SK-N-SH (cell line): ENCODE data around the gene KPNB1. TPM values are rescaled to one million over a fixed set of nuclear protein-coding genes. Genes with fewer than 3 reads are reported as not detected.

ENCODE experiments used
- CTCF ChIA-PET: fragments of 300-600, 350-600 bp; formaldehyde crosslinking; extraction: SDS; loops from one replicate; lab custom pipeline; 2021; lab: Yijun Ruan, JAX
- POLR2A ChIA-PET: fragments of 350-600 bp; sonication (Branson Sonifier 250); formaldehyde crosslinking; extraction: SDS; loops from one replicate; lab custom pipeline; 2020; ENCODE audit warnings: antibody characterized with exemption, inconsistent platforms; lab: Yijun Ruan, JAX
- DNase-seq: peaks from one replicate; pipeline ENCODE4 v3.0.0; 2012
- H2AFZ ChIP-seq: fragments of 200-600 bp; sonication (generic); 2 replicates; pipeline ENCODE4 v1.8.1; 2016; ENCODE audit warnings: antibody characterized with exemption, mild to moderate bottlenecking, low read depth
- H3F3A ChIP-seq: fragments of 200-600 bp; sonication (generic); replicated peaks from 2 replicates; pipeline ENCODE3; 2016; ENCODE audit warnings: antibody characterized with exemption, mild to moderate bottlenecking; ENCODE audit not compliant: insufficient read depth
- H3K27ac ChIP-seq, 2 experiments: fragments of 200-500 bp in 1 of 2; fragments of 200-600 bp in 1 of 2; sonication (Bioruptor generic) in 1 of 2; sonication (generic), shearing (Covaris generic) in 1 of 2; 2 replicates each; pipeline versions ENCODE4 v1.5.1 to v1.6.1; 2014 to 2016; ENCODE audit warnings: low read depth in 2 of 2, inconsistent platforms in 1 of 2, low read length in 1 of 2, mild to moderate bottlenecking in 1 of 2, mixed read lengths in 1 of 2
- H3K27me3 ChIP-seq: fragments of 200-600 bp; sonication (generic), shearing (Covaris generic); 2 replicates; pipeline ENCODE4 v1.6.1; 2016; ENCODE audit warnings: mixed run types; ENCODE audit not compliant: insufficient read depth
- H3K36me3 ChIP-seq, 2 experiments: fragments of 200-500 bp in 1 of 2; fragments of 200-600 bp in 1 of 2; sonication (Bioruptor generic) in 1 of 2; sonication (generic) in 1 of 2; replicated peaks in 1 of 2; 2 replicates each; pipeline versions ENCODE3 to v1.5.1; 2014 to 2016; ENCODE audit warnings: low read length in 1 of 2, mild to moderate bottlenecking in 1 of 2; ENCODE audit not compliant: insufficient read depth in 2 of 2, control insufficient read depth in 1 of 2
- H3K4me1 ChIP-seq, 2 experiments: fragments of 200-500 bp in 1 of 2; fragments of 200-600 bp in 1 of 2; sonication (Bioruptor generic) in 1 of 2; sonication (generic), shearing (Covaris generic) in 1 of 2; 2 replicates each; pipeline versions ENCODE4 v1.5.1 to v1.6.1; 2014 to 2016; ENCODE audit warnings: low read depth in 1 of 2, low read length in 1 of 2, mixed run types in 1 of 2; ENCODE audit not compliant: insufficient read depth in 2 of 2, control insufficient read depth in 1 of 2
- H3K4me2 ChIP-seq: fragments of 200-600 bp; sonication (generic), shearing (Covaris generic); 2 replicates; pipeline ENCODE4 v1.6.1; 2017; ENCODE audit warnings: mixed run types
- H3K4me3 ChIP-seq, 2 experiments: fragments of 200-500 bp in 1 of 2; fragments of 200-600 bp in 1 of 2; sonication (Bioruptor generic) in 1 of 2; sonication (generic), shearing (Covaris generic) in 1 of 2; 2 replicates each; pipeline versions ENCODE4 v1.5.1 to v1.8.1; 2014 to 2016; ENCODE audit warnings: low read depth in 2 of 2, inconsistent platforms in 1 of 2, low read length in 1 of 2, mild to moderate bottlenecking in 1 of 2, mixed read lengths in 1 of 2, moderate library complexity in 1 of 2
- H3K79me2 ChIP-seq: fragments of 200-600 bp; sonication (generic); 2 replicates; pipeline ENCODE4 v1.8.1; 2017; ENCODE audit warnings: mild to moderate bottlenecking; ENCODE audit not compliant: insufficient read depth
- H3K9ac ChIP-seq: fragments of 200-600 bp; sonication (generic); 2 replicates; pipeline ENCODE4 v1.6.1; 2017; ENCODE audit warnings: mixed run types
- H3K9me2 ChIP-seq: fragments of 200-600 bp; sonication (generic); 2 replicates; pipeline ENCODE4 v1.6.1; 2017; ENCODE audit warnings: mixed run types
- H3K9me3 ChIP-seq: fragments of 200-600 bp; sonication (generic); 2 replicates; pipeline ENCODE4 v1.6.1; 2017; ENCODE audit warnings: mixed run types, mild to moderate bottlenecking, moderate library complexity
- H4K20me1 ChIP-seq: fragments of 200-600 bp; sonication (generic); 2 replicates; pipeline ENCODE4 v1.6.1; 2017; ENCODE audit warnings: mild to moderate bottlenecking, mixed run types; ENCODE audit not compliant: insufficient read depth
- CHD2 ChIP-seq: fragments of 150-350 bp; IDR thresholded peaks from 2 replicates; pipeline ENCODE4 v1.6.1; 2018; ENCODE audit warnings: low read length; ENCODE audit not compliant: partially characterized antibody
- EP300 ChIP-seq, 2 experiments: IDR thresholded peaks; 2 replicates each; pipeline versions ENCODE4 v1.4.0 to v1.6.1; 2012; ENCODE audit warnings: borderline replicate concordance in 1 of 2, low read depth in 1 of 2, low read length in 1 of 2
- FOSL2 ChIP-seq: IDR thresholded peaks from 2 replicates; pipeline ENCODE4 v1.4.0; 2012; ENCODE audit warnings: low read depth, mild to moderate bottlenecking, moderate library complexity, borderline replicate concordance
- FOXM1 ChIP-seq: IDR thresholded peaks from 2 replicates; pipeline ENCODE4 v1.4.0; 2012; ENCODE audit warnings: low read depth, mild to moderate bottlenecking
- GABPA ChIP-seq: IDR thresholded peaks from 2 replicates; pipeline ENCODE4 v1.4.0; 2012; ENCODE audit warnings: low read depth, mild to moderate bottlenecking
- MEF2A ChIP-seq: IDR thresholded peaks from 2 replicates; pipeline ENCODE4 v1.4.0; 2012; ENCODE audit warnings: low read depth, borderline replicate concordance
- MXI1 ChIP-seq: IDR thresholded peaks from 2 replicates; pipeline ENCODE4 v1.6.1; 2012; ENCODE audit warnings: mild to moderate bottlenecking, low read depth, low read length, improper control_type of control experiment
- NRF1 ChIP-seq: IDR thresholded peaks from 2 replicates; pipeline ENCODE4 v1.6.1; 2012; ENCODE audit warnings: low read depth, mild to moderate bottlenecking, low read length
- POLR2AphosphoS5 ChIP-seq: IDR thresholded peaks from 2 replicates; pipeline ENCODE4 v1.6.1; 2012; ENCODE audit warnings: low read depth, low read length
- RAD21 ChIP-seq: IDR thresholded peaks from 2 replicates; pipeline ENCODE4 v1.6.1; 2012; ENCODE audit warnings: mild to moderate bottlenecking, low read length
- RCOR1 ChIP-seq: fragments of 150-350 bp; IDR thresholded peaks from 2 replicates; pipeline ENCODE4 v1.6.1; 2017; ENCODE audit warnings: antibody characterized with exemption, low read length
- RXRA ChIP-seq: IDR thresholded peaks from 2 replicates; pipeline ENCODE4 v1.4.0; 2012; ENCODE audit warnings: low read depth, mild to moderate bottlenecking, borderline replicate concordance
- SIN3A ChIP-seq: IDR thresholded peaks from 2 replicates; pipeline ENCODE4 v1.6.1; 2012; ENCODE audit warnings: low read depth, mild to moderate bottlenecking, low read length, moderate library complexity, borderline replicate concordance
- TAF1 ChIP-seq: IDR thresholded peaks from 2 replicates; pipeline ENCODE4 v1.6.1; 2012; ENCODE audit warnings: low read depth, mild to moderate bottlenecking, low read length, moderate library complexity, borderline replicate concordance
- YY1 ChIP-seq: IDR thresholded peaks from 2 replicates; pipeline ENCODE4 v1.4.0; 2012; ENCODE audit warnings: low read depth, mild to moderate bottlenecking
- WGBS: methylation state at CpG from one replicate; pipeline ENCODE4 v1.1.6; 2017; ENCODE audit warnings: low lambda C conversion rate; 5-methylcytosine and 5-hydroxymethylcytosine counted together
- polyA plus RNA-seq, 3 experiments: library from polyadenylated mRNA; depleted of rRNA; stranded (reverse); fragments of >200 nt; gene quantifications; 2 replicates each; pipeline ENCODE4 v1.2.3, GENCODE V29; 2012
- small RNA-seq, 7 experiments: library from RNA; depleted of rRNA; stranded (forward); fragments of <200 nt; gene quantifications; one replicate each; pipeline ENCODE3, GENCODE V24; 2012
- TF ChIP-seq, protein P1 (sequence below): IDR thresholded peaks from 2 replicates; pipeline ENCODE4 v1.4.0; 2012; ENCODE audit warnings: low read depth, borderline replicate concordance
- TF ChIP-seq, protein P2 (sequence below): IDR thresholded peaks from 2 replicates; pipeline ENCODE4 v1.4.0; 2012; ENCODE audit warnings: low read depth, borderline replicate concordance
- TF ChIP-seq, protein P3 (sequence below): fragments of 150-350 bp; IDR thresholded peaks from 2 replicates; pipeline ENCODE4 v1.6.1; 2017; ENCODE audit warnings: antibody characterized with exemption, low read length, low read depth, borderline replicate concordance

The KPNB1 gene
- polyA plus RNA-seq, 1 of the 3 experiments (the other 2 are of a cell fraction) = 89.5 TPM

DNA sequence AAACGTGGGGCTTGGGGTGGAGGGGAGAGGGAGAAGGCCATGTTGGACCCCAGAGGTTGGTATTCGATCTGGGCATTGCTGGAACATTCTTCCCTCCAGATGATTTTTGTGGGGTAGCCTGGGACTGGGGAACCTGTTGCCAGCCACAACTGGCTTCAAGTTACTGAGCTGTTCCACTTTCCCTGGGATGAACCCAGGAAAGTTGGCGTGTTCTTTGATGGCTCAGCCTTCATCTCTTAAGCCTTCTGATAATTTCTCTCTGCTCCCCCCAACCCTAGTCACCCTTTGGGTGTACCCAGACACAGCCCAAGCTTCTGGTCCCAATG is 85.4 kb downstream of the KPNB1 start:
- Histone ChIP-seq H3K4me2 (no peak overlapping the region), H3K27me3 (peaks cover 86% of the 10 kb centered on the region), H3K9me3 (no peaks in the 10 kb centered on the region), H3K27ac (no peak overlapping the region), H3K9ac (no peak overlapping the region), H4K20me1 (0 out of 2 replicates have a peak, but pooled peaks cover 6% of the 10 kb centered on the region), H3K4me1 (peaks cover 0 to 10% of the 10 kb centered on the region in 2 experiments; a peak in 1 of 4 replicates), H3F3A (peaks cover 6% of the 10 kb centered on the region), H3K4me3 (no peak overlapping the region), H3K9me2 (no peaks in the 10 kb centered on the region), H2AFZ (no peak overlapping the region), H3K79me2 (no peaks in the 10 kb centered on the region), H3K36me3 (no peaks in the 10 kb centered on the region)
- WGBS = 38% methylated on average over 3 of the region's 3 CpGs
- no peak for DNase-seq
- no peak for TF ChIP-seq MXI1
- TF ChIP-seq SIN3A = no peak
- no peak for TF ChIP-seq FOSL2
- TF ChIP-seq NRF1 = no peak
- no peak for TF ChIP-seq RCOR1
- no peak for TF ChIP-seq POLR2AphosphoS5
- no peak for TF ChIP-seq CHD2
- no peak for TF ChIP-seq EP300 (IDR thresholded peaks at IDR 0.05; ENCODE audit: borderline replicate concordance in 1 of 2, low read depth in 1 of 2, low read length in 1 of 2)
- no peak for TF ChIP-seq MEF2A
- no peak for TF ChIP-seq GABPA
- no peak for TF ChIP-seq FOXM1
- TF ChIP-seq RXRA = no peak
- no peak for TF ChIP-seq RAD21
- TF ChIP-seq, protein P1, sequence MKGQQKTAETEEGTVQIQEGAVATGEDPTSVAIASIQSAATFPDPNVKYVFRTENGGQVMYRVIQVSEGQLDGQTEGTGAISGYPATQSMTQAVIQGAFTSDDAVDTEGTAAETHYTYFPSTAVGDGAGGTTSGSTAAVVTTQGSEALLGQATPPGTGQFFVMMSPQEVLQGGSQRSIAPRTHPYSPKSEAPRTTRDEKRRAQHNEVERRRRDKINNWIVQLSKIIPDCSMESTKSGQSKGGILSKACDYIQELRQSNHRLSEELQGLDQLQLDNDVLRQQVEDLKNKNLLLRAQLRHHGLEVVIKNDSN = no peak
- TF ChIP-seq, protein P2, sequence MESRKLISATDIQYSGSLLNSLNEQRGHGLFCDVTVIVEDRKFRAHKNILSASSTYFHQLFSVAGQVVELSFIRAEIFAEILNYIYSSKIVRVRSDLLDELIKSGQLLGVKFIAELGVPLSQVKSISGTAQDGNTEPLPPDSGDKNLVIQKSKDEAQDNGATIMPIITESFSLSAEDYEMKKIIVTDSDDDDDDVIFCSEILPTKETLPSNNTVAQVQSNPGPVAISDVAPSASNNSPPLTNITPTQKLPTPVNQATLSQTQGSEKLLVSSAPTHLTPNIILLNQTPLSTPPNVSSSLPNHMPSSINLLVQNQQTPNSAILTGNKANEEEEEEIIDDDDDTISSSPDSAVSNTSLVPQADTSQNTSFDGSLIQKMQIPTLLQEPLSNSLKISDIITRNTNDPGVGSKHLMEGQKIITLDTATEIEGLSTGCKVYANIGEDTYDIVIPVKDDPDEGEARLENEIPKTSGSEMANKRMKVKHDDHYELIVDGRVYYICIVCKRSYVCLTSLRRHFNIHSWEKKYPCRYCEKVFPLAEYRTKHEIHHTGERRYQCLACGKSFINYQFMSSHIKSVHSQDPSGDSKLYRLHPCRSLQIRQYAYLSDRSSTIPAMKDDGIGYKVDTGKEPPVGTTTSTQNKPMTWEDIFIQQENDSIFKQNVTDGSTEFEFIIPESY = no peak
- no peak for TF ChIP-seq YY1
- no peak for TF ChIP-seq TAF1
- TF ChIP-seq, protein P3, sequence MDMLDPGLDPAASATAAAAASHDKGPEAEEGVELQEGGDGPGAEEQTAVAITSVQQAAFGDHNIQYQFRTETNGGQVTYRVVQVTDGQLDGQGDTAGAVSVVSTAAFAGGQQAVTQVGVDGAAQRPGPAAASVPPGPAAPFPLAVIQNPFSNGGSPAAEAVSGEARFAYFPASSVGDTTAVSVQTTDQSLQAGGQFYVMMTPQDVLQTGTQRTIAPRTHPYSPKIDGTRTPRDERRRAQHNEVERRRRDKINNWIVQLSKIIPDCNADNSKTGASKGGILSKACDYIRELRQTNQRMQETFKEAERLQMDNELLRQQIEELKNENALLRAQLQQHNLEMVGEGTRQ = no peak
- ChIA-PET POLR2A (no interaction called here), CTCF (interaction anchor here (1.1 to 13.6 kb wide), 5 partner anchors 9 to 71 kb away, joined by 3 to 211 read pairs (median 20); partner anchors contain the start of gene TBKBP1)

Small RNA genes lying within 50 kb of the gene (small RNA-seq; reads per million reads assigned to genes)
- 0 reads per million in 7 experiments for gene AC015674.1

Other genes starting within 250 kb of the KPNB1 start
- gene NPEPPS, start 118.8 kb upstream of the KPNB1 start, polyA plus RNA-seq (2012; rRNA removed) = 73.2 and 85.4 TPM in 2 replicates
- 11.5 and 14.4 TPM in 2 replicates for gene TBKBP1, start 44.2 kb downstream of the KPNB1 start, polyA plus RNA-seq (2012; rRNA removed)
- gene TBX21, start 83.3 kb downstream of the KPNB1 start, polyA plus RNA-seq (2012; rRNA removed) = not detected in 2 replicates
- gene OSBPL7, start 171.9 kb downstream of the KPNB1 start, polyA plus RNA-seq (2012; rRNA removed) = 23.7 and 24.7 TPM in 2 replicates
- gene MRPL10, start 181.6 kb downstream of the KPNB1 start, polyA plus RNA-seq (2012; rRNA removed) = 133 and 136 TPM in 2 replicates
- 1.6 and 1.8 TPM in 2 replicates for gene LRRC46, start 181.8 kb downstream of the KPNB1 start, polyA plus RNA-seq (2012; rRNA removed)
- gene SCRN2, start 191.4 kb downstream of the KPNB1 start, polyA plus RNA-seq (2012; rRNA removed) = 135 and 139 TPM in 2 replicates
- gene SP6, start 201.2 kb downstream of the KPNB1 start, polyA plus RNA-seq (2012; rRNA removed) = 0.03 TPM in 2 replicates
- 8.8 and 16.7 TPM in 2 replicates for gene SP2, start 246.3 kb downstream of the KPNB1 start, polyA plus RNA-seq (2012; rRNA removed)